Skeletal muscle satellite cell (primary cell): ENCODE measurements around the gene FHL5.
"Not testable (repeated sequence)": the region's sequence is repeated elsewhere in the genome, so short reads cannot be mapped to it uniquely, and the experiment has no call there.

ENCODE experiments used
- H3K27me3 ChIP-seq: 2 replicates; pipeline ENCODE4 v1.7.0; 2013; ENCODE audit warnings: low read length; ENCODE audit not compliant: control insufficient read depth, insufficient read depth
- H3K36me3 ChIP-seq: 2 replicates; pipeline ENCODE4 v1.7.0; 2013; ENCODE audit warnings: mild to moderate bottlenecking, control low read depth, low read length; ENCODE audit not compliant: insufficient read depth
- H3K4me1 ChIP-seq: 2 replicates; pipeline ENCODE4 v1.7.0; 2013; ENCODE audit warnings: low read length; ENCODE audit not compliant: control insufficient read depth, insufficient read depth
- H3K4me2 ChIP-seq: 2 replicates; pipeline ENCODE4 v1.7.0; 2013; ENCODE audit warnings: mild to moderate bottlenecking, low read length
- H3K4me3 ChIP-seq: 2 replicates; pipeline ENCODE4 v1.7.0; 2013; ENCODE audit warnings: low read length
- H3K9ac ChIP-seq: 2 replicates; pipeline ENCODE4 v1.7.0; 2013; ENCODE audit warnings: mild to moderate bottlenecking, low read depth, low read length, moderate library complexity
- H3K9me3 ChIP-seq: replicated peaks from 2 replicates; pipeline ENCODE4 v1.7.0; 2013; ENCODE audit warnings: mild to moderate bottlenecking, control low read depth, low read length

The FHL5 gene

GRCh38 chr6:96611342-96611991, 48.5 kb downstream of the FHL5 start:
- H3K4me2 ChIP-seq: no peak overlapping the region
- no peaks in the 10 kb centered on the region for H3K36me3 ChIP-seq
- H3K4me1 ChIP-seq: no peaks in the 10 kb centered on the region
- no peaks in the 10 kb centered on the region for H3K9me3 ChIP-seq
- H3K27me3 ChIP-seq: no peaks in the 10 kb centered on the region
- no peak overlapping the region for H3K4me3 ChIP-seq
- no peak overlapping the region for H3K9ac ChIP-seq

GRCh38 chr6:96613291-96613999, 50.5 kb downstream of the FHL5 start:
- Histone ChIP-seq H3K9ac (no peak overlapping the region), H3K4me2 (no peak overlapping the region), H3K4me3 (no peak overlapping the region), H3K9me3 (no peaks in the 10 kb centered on the region), H3K36me3 (no peaks in the 10 kb centered on the region), H3K27me3 (no peaks in the 10 kb centered on the region), H3K4me1 (no peaks in the 10 kb centered on the region)

- Histone ChIP-seq H3K36me3 (no peaks in the 10 kb centered on the region), H3K4me3 (no peak overlapping the region), H3K9me3 (no peaks in the 10 kb centered on the region), H3K9ac (no peak overlapping the region), H3K4me2 (no peak overlapping the region), H3K4me1 (no peaks in the 10 kb centered on the region), H3K27me3 (peaks cover 9% of the 10 kb centered on the region)
These were observed 57.9 kb downstream of the FHL5 start for GRCh38 chr6:96620851-96621250.

GRCh38 chr6:96621983-96622382, 59.1 kb downstream of the FHL5 start:
- Histone ChIP-seq H3K4me2 (no peak overlapping the region), H3K4me1 (no peaks in the 10 kb centered on the region), H3K36me3 (no peaks in the 10 kb centered on the region), H3K9me3 (no peaks in the 10 kb centered on the region), H3K27me3 (peaks cover 9% of the 10 kb centered on the region), H3K9ac (no peak overlapping the region), H3K4me3 (no peak overlapping the region)

- peaks cover 9% of the 10 kb centered on the region for H3K27me3 ChIP-seq
- no peaks in the 10 kb centered on the region for H3K9me3 ChIP-seq
- H3K4me1 ChIP-seq: no peaks in the 10 kb centered on the region
- H3K4me3 ChIP-seq: no peak overlapping the region
- no peaks in the 10 kb centered on the region for H3K36me3 ChIP-seq
- no peak overlapping the region for H3K4me2 ChIP-seq
- no peak overlapping the region for H3K9ac ChIP-seq
These were observed 62.0 kb downstream of the FHL5 start for GRCh38 chr6:96624957-96625356.

- Histone ChIP-seq H3K36me3 (no peaks in the 10 kb centered on the region), H3K9ac (no peak overlapping the region), H3K4me1 (no peaks in the 10 kb centered on the region), H3K4me3 (no peak overlapping the region), H3K9me3 (no peaks in the 10 kb centered on the region), H3K4me2 (no peak overlapping the region), H3K27me3 (peaks cover 9% of the 10 kb centered on the region)
These were observed 63.9 kb downstream of the FHL5 start for GRCh38 chr6:96626759-96627364.

- Histone ChIP-seq H3K4me2 (no peak overlapping the region), H3K27me3 (no peaks in the 10 kb centered on the region), H3K9ac (no peak overlapping the region), H3K9me3 (no peaks in the 10 kb centered on the region), H3K4me3 (no peak overlapping the region), H3K36me3 (no peaks in the 10 kb centered on the region), H3K4me1 (no peaks in the 10 kb centered on the region)
These were observed 68.3 kb downstream of the FHL5 start for GRCh38 chr6:96631248-96631647.

- not testable (repeated sequence) for H3K9ac ChIP-seq, H3K4me3 ChIP-seq, H3K9me3 ChIP-seq, H3K4me1 ChIP-seq, H3K4me2 ChIP-seq, H3K27me3 ChIP-seq, H3K36me3 ChIP-seq
These were observed 75.1 kb downstream of the FHL5 start for GRCh38 chr6:96637979-96638378.

GRCh38 chr6:96645106-96645505, 82.2 kb downstream of the FHL5 start:
- Histone ChIP-seq H3K36me3 (no peaks in the 10 kb centered on the region), H3K27me3 (no peaks in the 10 kb centered on the region), H3K4me1 (no peaks in the 10 kb centered on the region), H3K9me3 (no peaks in the 10 kb centered on the region), H3K4me3 (no peak overlapping the region), H3K9ac (no peak overlapping the region), H3K4me2 (no peak overlapping the region)

- H3K27me3 ChIP-seq: no peaks in the 10 kb centered on the region
- H3K9ac ChIP-seq: no peak overlapping the region
- no peak overlapping the region for H3K4me3 ChIP-seq
- H3K4me1 ChIP-seq: no peaks in the 10 kb centered on the region
- H3K36me3 ChIP-seq: no peaks in the 10 kb centered on the region
- H3K9me3 ChIP-seq: no peaks in the 10 kb centered on the region
- H3K4me2 ChIP-seq: no peak overlapping the region
These were observed 87.0 kb downstream of the FHL5 start for GRCh38 chr6:96649926-96650325.

GRCh38 chr6:96651816-96652215, 88.9 kb downstream of the FHL5 start:
- no peak overlapping the region for H3K4me2 ChIP-seq
- no peak overlapping the region for H3K9ac ChIP-seq
- H3K36me3 ChIP-seq: no peaks in the 10 kb centered on the region
- no peaks in the 10 kb centered on the region for H3K9me3 ChIP-seq
- H3K27me3 ChIP-seq: no peaks in the 10 kb centered on the region
- no peaks in the 10 kb centered on the region for H3K4me1 ChIP-seq
- H3K4me3 ChIP-seq: no peak overlapping the region

- H3K36me3 ChIP-seq: no peaks in the 10 kb centered on the region
- H3K9ac ChIP-seq: no peak overlapping the region
These were observed 89.6 kb downstream of the FHL5 start for GRCh38 chr6:96652552-96652951.

More at GRCh38 chr6:96652552-96652951, 89.6 kb downstream of the FHL5 start:
- no peak overlapping the region for H3K4me3 ChIP-seq
- no peaks in the 10 kb centered on the region for H3K4me1 ChIP-seq
- no peaks in the 10 kb centered on the region for H3K9me3 ChIP-seq
- no peaks in the 10 kb centered on the region for H3K27me3 ChIP-seq
- H3K4me2 ChIP-seq: no peak overlapping the region
